Nephron (organoid): ENCODE data around the gene SNX5.

Source experiments
- H3K27ac Mint-ChIP-seq, 3 experiments: 2 replicates each; pipeline ENCODE4 v1.8.0; 2020; ENCODE audit warnings: mixed read lengths in 3 of 3, mild to moderate bottlenecking in 2 of 3, moderate library complexity in 1 of 3
- H3K27me3 Mint-ChIP-seq: 2 replicates; pipeline ENCODE4 v1.8.0; 2021; ENCODE audit warnings: low read depth, mild to moderate bottlenecking, moderate library complexity, mixed read lengths
- H3K36me3 Mint-ChIP-seq: 2 replicates; pipeline ENCODE4 v1.8.0; 2020; ENCODE audit warnings: low read depth, mixed read lengths
- H3K4me1 Mint-ChIP-seq: 2 replicates; pipeline ENCODE4 v1.8.0; 2020; ENCODE audit warnings: mixed read lengths
- H3K4me3 Mint-ChIP-seq, 3 experiments: 2 replicates each; pipeline ENCODE4 v1.8.0; 2020; ENCODE audit warnings: mild to moderate bottlenecking in 3 of 3, mixed read lengths in 3 of 3, moderate library complexity in 2 of 3
- H3K9me3 Mint-ChIP-seq: 2 replicates; pipeline ENCODE4 v1.8.0; 2020; ENCODE audit warnings: mixed read lengths
- TF ChIP-seq, protein P1 (sequence below), 3 experiments: fragments of 200-600 bp; sonication (generic); IDR thresholded peaks; one replicate each; pipeline ENCODE4 v1.5.0; 2021; ENCODE audit warnings: antibody characterized with exemption in 3 of 3; ENCODE audit not compliant: unreplicated experiment in 3 of 3

Gene SNX5

GRCh38 chr20:17898548-17898994 lies 70.0 kb downstream of the SNX5 start:
- Mint-ChIP-seq H3K27me3 (peaks cover 3% of the 10 kb centered on the region), H3K9me3 (peaks cover 3% of the 10 kb centered on the region), H3K27ac (peak overlapping the region in 2 of 3 experiments; percentile 35 to 69), H3K4me3 (no peak overlapping the region), H3K4me1 (peaks cover 29% of the 10 kb centered on the region), H3K36me3 (no peaks in the 10 kb centered on the region)
- TF ChIP-seq, protein P1, sequence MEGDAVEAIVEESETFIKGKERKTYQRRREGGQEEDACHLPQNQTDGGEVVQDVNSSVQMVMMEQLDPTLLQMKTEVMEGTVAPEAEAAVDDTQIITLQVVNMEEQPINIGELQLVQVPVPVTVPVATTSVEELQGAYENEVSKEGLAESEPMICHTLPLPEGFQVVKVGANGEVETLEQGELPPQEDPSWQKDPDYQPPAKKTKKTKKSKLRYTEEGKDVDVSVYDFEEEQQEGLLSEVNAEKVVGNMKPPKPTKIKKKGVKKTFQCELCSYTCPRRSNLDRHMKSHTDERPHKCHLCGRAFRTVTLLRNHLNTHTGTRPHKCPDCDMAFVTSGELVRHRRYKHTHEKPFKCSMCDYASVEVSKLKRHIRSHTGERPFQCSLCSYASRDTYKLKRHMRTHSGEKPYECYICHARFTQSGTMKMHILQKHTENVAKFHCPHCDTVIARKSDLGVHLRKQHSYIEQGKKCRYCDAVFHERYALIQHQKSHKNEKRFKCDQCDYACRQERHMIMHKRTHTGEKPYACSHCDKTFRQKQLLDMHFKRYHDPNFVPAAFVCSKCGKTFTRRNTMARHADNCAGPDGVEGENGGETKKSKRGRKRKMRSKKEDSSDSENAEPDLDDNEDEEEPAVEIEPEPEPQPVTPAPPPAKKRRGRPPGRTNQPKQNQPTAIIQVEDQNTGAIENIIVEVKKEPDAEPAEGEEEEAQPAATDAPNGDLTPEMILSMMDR (IDR thresholded peaks at IDR 0.05; ENCODE audit: unreplicated experiment in 3 of 3): peak; percentile 90 to 93 (median 93)

- Mint-ChIP-seq H3K27ac (peak overlapping the region; percentile 5 to 92 (median 42)), H3K4me3 (no peak overlapping the region), H3K4me1 (peaks cover 37% of the 10 kb centered on the region), H3K36me3 (no peaks in the 10 kb centered on the region), H3K9me3 (peaks cover 3% of the 10 kb centered on the region), H3K27me3 (no peaks in the 10 kb centered on the region)
- TF ChIP-seq, protein P1 (IDR thresholded peaks at IDR 0.05; ENCODE audit: unreplicated experiment in 3 of 3): no peak
These were observed 70.9 kb downstream of the SNX5 start for GRCh38 chr20:17897566-17898307.

- TF ChIP-seq, protein P1 (IDR thresholded peaks at IDR 0.05; ENCODE audit: unreplicated experiment in 3 of 3): no peak
- Mint-ChIP-seq H3K4me3 (peak overlapping the region in 2 of 3 experiments; percentile 37 to 43), H3K9me3 (peaks cover 7% of the 10 kb centered on the region), H3K4me1 (peaks cover 45% of the 10 kb centered on the region), H3K27ac (peak overlapping the region; percentile 91 to 92 (median 91)), H3K36me3 (no peaks in the 10 kb centered on the region), H3K27me3 (no peaks in the 10 kb centered on the region)
These were observed 71.7 kb downstream of the SNX5 start for GRCh38 chr20:17896771-17897369.

DNA sequence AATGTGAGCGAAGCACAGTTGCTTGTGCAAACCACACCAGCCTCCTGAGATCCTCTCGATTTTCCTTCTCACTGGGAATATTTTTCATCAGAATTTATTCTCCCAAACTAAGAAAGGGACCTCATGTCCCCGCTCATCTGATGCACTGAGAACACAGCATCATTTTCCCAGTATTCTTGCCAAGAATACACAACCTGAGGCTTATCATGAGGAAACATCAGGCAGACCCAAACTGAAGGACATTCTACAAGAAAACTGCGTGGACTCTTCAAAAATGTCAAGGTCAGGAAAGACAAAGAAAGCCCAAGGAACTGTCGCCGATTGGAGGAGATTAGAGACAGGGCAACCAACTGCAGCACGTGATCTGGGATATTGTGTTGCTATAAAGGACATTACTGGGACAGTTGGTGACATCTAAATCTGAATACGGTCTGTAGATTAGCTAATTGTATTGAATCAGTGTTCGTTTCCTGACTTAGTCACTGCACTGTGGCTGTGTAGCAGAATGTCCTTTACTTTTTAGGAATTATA lies 72.3 kb downstream of the SNX5 start:
- Mint-ChIP-seq H3K27ac (peak overlapping the region; percentile 91 to 92 (median 91)), H3K4me3 (peak overlapping the region; percentile 10 to 71 (median 19)), H3K9me3 (peaks cover 12% of the 10 kb centered on the region), H3K4me1 (peaks cover 45% of the 10 kb centered on the region), H3K36me3 (no peaks in the 10 kb centered on the region), H3K27me3 (no peaks in the 10 kb centered on the region)
- TF ChIP-seq, protein P1 (IDR thresholded peaks at IDR 0.05; ENCODE audit: unreplicated experiment in 3 of 3): no peak

GRCh38 chr20:17895641-17896171 lies 72.9 kb downstream of the SNX5 start:
- H3K27me3 Mint-ChIP-seq: no peaks in the 10 kb centered on the region
- peak overlapping the region; percentile 91 to 92 (median 91) for H3K27ac Mint-ChIP-seq
- H3K9me3 Mint-ChIP-seq: peaks cover 12% of the 10 kb centered on the region
- H3K4me3 Mint-ChIP-seq: peak overlapping the region; percentile 19 to 71 (median 63)
- H3K4me1 Mint-ChIP-seq: peaks cover 45% of the 10 kb centered on the region
- no peaks in the 10 kb centered on the region for H3K36me3 Mint-ChIP-seq
- TF ChIP-seq, protein P1 (IDR thresholded peaks at IDR 0.05; ENCODE audit: unreplicated experiment in 3 of 3): no peak
